Tibial nerve (tissue), 4 donors: ENCODE measurements around the gene CCDC60. TPM values are rescaled to one million over a fixed set of nuclear protein-coding genes. Genes with fewer than 3 reads are reported as not detected.

Experiments
- DNase-seq, 2 donors: peaks; one replicate each; pipeline ENCODE4 v3.0.0-alpha.2; 2019; ENCODE audit warnings: low spot score in 2 of 2
- H3K27ac ChIP-seq, 4 donors: fragments of 200-600 bp; sonication (generic) in 3 of 4; one replicate each; pipeline ENCODE4 v1.5.1; 2017 to 2019; ENCODE audit warnings: mild to moderate bottlenecking in 1 of 4
- H3K27me3 ChIP-seq, 2 donors: fragments of 200-600 bp; sonication (generic) in 1 of 2; one replicate each; pipeline versions ENCODE4 v1.5.1 to v1.6.0; 2017 to 2019
- H3K36me3 ChIP-seq, 3 donors: fragments of 200-600 bp; sonication (generic); one replicate each; pipeline ENCODE4 v1.5.1; 2018 to 2019
- H3K4me1 ChIP-seq, 4 donors: fragments of 200-600 bp; sonication (generic) in 3 of 4; one replicate each; pipeline ENCODE4 v1.5.1; 2017 to 2019
- H3K4me3 ChIP-seq, 4 donors: fragments of 200-600 bp; sonication (generic) in 3 of 4; one replicate each; pipeline ENCODE4 v1.5.1; 2017 to 2019; ENCODE audit warnings: mild to moderate bottlenecking in 1 of 4, moderate library complexity in 1 of 4
- H3K9me3 ChIP-seq, 4 donors: fragments of 200-600 bp; sonication (generic) in 3 of 4; one replicate each; pipeline ENCODE4 v1.5.1; 2017 to 2019
- EP300 ChIP-seq, 2 donors: sonication (generic); formaldehyde crosslinking; IDR thresholded peaks; one replicate each; pipeline ENCODE4 v1.6.1; 2017; ENCODE audit warnings: antibody characterized with exemption in 2 of 2, mild to moderate bottlenecking in 1 of 2
- POLR2A ChIP-seq, 2 donors: fragments of 450-650 bp; IDR thresholded peaks; one replicate each; pipeline ENCODE4 v1.6.1; 2017; ENCODE audit warnings: antibody characterized with exemption in 2 of 2, mild to moderate bottlenecking in 2 of 2, moderate library complexity in 2 of 2
- WGBS, 2 donors: methylation state at CpG; one replicate each; pipeline ENCODE4 v1.1.5; 2018; 5-methylcytosine and 5-hydroxymethylcytosine counted together
- total RNA-seq, 4 donors: library from RNA; depleted of rRNA; stranded (reverse); fragments of >200 nt; gene quantifications; one replicate each; pipeline ENCODE4 v1.1.0, GENCODE V29; 2016
- TF ChIP-seq, protein P1 (sequence below), 5 experiments: fragments of 200-600 bp in 3 of 5; fragments of 450-650 bp in 2 of 5; sonication (generic) in 3 of 5; IDR thresholded peaks; one replicate each; pipeline ENCODE4 v1.5.1; 2016 to 2019; ENCODE audit warnings: antibody characterized with exemption in 5 of 5, mild to moderate bottlenecking in 3 of 5, moderate library complexity in 2 of 5

CCDC60 gene
- total RNA-seq, 4 donors from 2014 or later = not detected

DNA sequence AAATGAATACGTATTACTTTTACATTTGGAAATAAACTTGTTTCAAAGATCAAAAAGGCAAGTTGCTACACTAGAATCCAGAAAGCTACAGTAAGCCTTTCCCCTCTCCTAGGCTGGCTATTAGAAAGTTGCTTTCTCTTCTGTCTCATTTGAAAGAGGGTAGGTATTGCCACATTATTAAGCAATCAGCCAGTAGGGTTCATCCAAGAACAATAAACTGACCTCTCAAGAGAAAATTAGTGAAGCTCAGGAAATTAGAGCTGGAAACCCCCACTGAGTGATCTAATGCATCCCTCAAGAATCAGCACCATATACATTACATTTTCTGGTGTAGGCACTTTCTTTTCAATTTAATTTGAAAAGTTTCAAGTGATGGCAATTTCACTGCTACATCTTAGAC lies 254.6 kb downstream of the CCDC60 start:
- peaks cover 0 to 7% (median 0%) of the 10 kb centered on the region in 4 donors for H3K4me1 ChIP-seq
- peaks cover 0 to 7% of the 10 kb centered on the region in 2 donors for H3K27me3 ChIP-seq
- peak in 1 of 2 donors; percentile 13 for DNase-seq
- H3K4me3 ChIP-seq = no peak overlapping the region
- no peak for TF ChIP-seq POLR2A (IDR thresholded peaks at IDR 0.05)
- peak in 1 of 2 donors; percentile 45 for TF ChIP-seq EP300 (IDR thresholded peaks at IDR 0.05)
- H3K36me3 ChIP-seq = no peaks in the 10 kb centered on the region
- no peak overlapping the region for H3K27ac ChIP-seq
- H3K9me3 ChIP-seq = no peaks in the 10 kb centered on the region
- 69 to 83% methylated on average over 1 of the region's 1 CpG for WGBS, 2 donors

GRCh38 chr12:119589634-119590033 lies 255.1 kb downstream of the CCDC60 start:
- no peaks in the 10 kb centered on the region for H3K36me3 ChIP-seq
- peaks cover 0 to 8% (median 0%) of the 10 kb centered on the region in 4 donors for H3K4me1 ChIP-seq
- H3K27ac ChIP-seq = no peak overlapping the region
- no peaks in the 10 kb centered on the region for H3K9me3 ChIP-seq
- WGBS, 2 donors = 69 to 79% methylated on average over 4 of the region's 4 CpGs
- H3K4me3 ChIP-seq = no peak overlapping the region
- DNase-seq = no peak
- TF ChIP-seq EP300 (IDR thresholded peaks at IDR 0.05) (no peak), POLR2A (IDR thresholded peaks at IDR 0.05) (no peak)
- TF ChIP-seq, protein P1, sequence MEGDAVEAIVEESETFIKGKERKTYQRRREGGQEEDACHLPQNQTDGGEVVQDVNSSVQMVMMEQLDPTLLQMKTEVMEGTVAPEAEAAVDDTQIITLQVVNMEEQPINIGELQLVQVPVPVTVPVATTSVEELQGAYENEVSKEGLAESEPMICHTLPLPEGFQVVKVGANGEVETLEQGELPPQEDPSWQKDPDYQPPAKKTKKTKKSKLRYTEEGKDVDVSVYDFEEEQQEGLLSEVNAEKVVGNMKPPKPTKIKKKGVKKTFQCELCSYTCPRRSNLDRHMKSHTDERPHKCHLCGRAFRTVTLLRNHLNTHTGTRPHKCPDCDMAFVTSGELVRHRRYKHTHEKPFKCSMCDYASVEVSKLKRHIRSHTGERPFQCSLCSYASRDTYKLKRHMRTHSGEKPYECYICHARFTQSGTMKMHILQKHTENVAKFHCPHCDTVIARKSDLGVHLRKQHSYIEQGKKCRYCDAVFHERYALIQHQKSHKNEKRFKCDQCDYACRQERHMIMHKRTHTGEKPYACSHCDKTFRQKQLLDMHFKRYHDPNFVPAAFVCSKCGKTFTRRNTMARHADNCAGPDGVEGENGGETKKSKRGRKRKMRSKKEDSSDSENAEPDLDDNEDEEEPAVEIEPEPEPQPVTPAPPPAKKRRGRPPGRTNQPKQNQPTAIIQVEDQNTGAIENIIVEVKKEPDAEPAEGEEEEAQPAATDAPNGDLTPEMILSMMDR (IDR thresholded peaks at IDR 0.05) = no peak
- peaks cover 0 to 13% of the 10 kb centered on the region in 2 donors for H3K27me3 ChIP-seq

Other genes starting within 250 kb of the CCDC60 start
- 10 to 100 TPM; 13.1 to 23.9 (median 19.8) TPM for gene HSPB8, start 155.8 kb upstream of the CCDC60 start, total RNA-seq